ENCODE measurements around the gene TRIM8.

- TF ChIP-seq EZH2phosphoT487 (IDR thresholded peaks at IDR 0.05; ENCODE audit: borderline replicate concordance) (no peak), CTCF (conservative IDR thresholded peaks at IDR 0.05; ENCODE audit: low read length) (no peak)
These were observed 12.5 kb upstream of the TRIM8 start for GRCh38 chr10:102631525-102632393.

Data from Loucy (cell line).